GM21360 (cell line): ENCODE data around the gene FZD7.

Source experiments
- ATAC-seq: cut with Tn5 transposase; IDR thresholded peaks from one replicate; pipeline ENCODE4 v1.9.1; 2021; ENCODE audit warnings: mild to moderate bottlenecking, moderate library complexity; ENCODE audit not compliant: unreplicated experiment

The FZD7 gene

DNA sequence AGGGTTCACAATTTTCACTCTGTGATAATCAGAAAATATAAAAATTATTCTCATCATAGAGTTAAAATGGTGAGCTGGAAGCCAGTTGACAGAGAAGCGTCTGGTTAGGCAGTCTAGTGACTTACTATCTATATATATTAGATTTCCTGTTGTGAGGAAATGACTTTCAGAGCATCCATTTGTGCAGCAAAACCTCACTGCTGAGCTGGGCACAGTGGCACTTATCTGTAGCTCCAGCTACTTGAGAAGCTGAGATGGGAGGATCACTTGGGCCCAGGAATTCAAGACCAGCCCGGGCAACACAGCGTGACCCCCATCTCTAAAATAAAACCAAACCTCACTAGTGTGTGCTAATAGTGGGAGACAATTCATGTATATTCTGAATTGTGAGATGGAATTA, 32.2 kb downstream of the FZD7 start:
- no peak for ATAC-seq

DNA sequence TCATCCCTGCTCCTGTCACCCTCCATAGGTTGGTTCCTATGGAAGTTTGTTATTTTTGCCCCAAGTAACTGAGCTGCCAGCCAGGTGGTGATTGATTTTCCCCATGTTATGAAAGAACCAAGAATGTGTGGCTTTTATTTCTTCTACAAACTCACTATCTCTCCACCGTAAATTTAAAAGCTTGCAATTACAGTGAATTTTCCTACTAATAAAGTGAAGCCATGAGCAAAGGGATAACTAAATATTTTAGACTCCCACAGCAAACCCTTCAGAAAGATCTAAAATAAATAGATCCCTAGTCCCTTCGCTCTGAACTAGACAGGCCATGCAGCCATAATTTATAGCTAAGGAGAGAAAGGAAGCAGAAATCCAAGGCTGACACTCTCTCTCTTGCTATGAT, 33.2 kb downstream of the FZD7 start:
- no peak for ATAC-seq

DNA sequence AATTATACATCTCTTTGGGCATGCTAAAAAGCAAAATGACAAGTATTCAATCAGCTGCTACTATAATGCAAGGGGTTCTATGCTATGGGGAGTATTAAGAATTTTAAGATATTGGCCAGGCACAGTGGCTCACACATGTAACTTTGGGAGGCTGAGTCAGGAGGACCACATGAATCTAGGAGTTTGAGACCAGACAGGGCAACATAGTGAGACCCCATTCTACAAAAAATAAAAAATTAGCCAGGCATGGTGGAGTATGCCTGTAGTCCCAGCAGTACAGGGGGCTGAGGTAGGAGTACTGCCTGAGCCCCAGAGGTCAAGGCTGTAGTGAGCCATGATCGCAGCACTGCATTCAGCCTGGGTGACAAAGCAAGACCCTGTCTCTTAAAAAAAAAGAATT, 33.9 kb downstream of the FZD7 start:
- no peak for ATAC-seq

DNA sequence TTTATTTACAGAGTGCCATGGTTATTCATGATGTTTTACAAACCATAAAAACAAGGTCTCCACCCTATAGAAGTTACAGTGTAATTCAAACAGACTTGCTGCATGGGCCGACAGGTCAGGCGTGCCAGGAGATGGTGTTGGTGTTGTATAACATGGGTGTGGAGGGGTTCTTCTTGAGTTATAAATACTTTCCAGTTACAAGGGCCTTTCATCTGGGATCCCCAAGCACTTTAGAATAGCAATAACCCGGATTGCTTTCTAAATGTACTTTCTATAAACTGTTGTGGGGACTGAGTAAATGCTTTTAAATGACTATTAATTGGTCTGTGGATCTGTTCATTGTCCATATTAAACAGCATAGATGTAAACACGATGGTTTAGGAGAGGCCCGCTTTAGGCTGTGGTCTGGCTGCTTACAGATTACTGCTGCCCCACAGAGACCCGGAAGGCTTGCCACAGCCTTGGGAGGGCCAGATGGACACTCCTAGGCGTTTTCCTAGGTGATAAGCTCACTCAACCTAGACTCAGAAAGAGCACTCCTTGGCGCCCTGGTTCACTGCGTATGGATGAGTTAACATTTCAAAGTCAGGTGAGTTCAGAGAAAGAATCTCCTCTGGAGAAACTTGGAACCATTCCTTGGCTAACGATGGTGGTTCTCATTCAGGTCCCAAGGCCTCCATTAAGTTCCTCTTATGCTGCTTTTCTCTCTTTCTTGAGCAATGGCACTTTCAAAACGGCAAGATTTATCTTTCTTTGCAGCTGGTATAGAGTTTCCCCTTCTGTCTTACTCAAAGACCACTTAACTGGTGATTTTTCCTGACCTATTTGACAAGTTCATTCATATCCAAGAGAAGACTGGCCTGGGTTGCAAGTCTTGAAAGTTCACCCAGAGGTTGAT, 35.8 kb downstream of the FZD7 start:
- ATAC-seq: no peak

DNA sequence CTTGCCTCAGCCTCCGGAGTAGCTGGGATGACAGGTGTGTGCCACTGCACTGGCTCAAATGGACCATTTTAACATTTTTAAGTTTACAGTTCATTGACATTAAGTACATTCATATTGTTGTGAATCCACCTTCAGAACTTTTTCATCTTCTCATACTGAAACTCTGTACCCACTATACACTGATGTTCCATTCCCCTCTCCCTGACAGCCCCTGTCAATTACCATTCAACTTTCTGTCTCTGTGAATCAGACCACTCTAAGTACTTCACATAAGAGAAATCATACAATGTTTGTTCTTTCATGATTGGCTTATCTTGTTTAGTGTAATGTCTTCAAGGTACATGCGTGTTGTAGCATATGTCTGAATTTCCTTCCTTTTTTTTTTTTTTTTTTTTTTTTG, 37.5 kb downstream of the FZD7 start:
- ATAC-seq: no peak

DNA sequence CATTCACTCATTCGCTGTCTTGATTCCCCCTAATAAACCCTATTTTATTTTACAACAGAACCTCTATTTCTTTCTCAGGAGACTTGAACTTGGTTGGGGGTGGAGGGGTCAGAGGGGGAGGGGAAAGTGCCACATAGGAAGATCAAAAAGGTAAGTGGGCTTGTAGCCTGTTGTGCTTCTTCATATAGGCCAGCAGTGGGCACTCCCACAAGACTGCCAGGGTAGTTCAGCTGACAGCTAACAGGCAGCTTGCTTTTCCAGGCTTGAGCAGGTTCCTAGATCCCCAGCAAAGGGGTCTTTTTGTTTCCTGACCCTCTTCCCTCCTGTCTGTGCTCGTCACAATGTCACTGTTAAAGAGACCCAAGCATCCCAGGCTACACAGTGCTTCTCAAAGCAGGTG, 38.6 kb downstream of the FZD7 start:
- no peak for ATAC-seq

DNA sequence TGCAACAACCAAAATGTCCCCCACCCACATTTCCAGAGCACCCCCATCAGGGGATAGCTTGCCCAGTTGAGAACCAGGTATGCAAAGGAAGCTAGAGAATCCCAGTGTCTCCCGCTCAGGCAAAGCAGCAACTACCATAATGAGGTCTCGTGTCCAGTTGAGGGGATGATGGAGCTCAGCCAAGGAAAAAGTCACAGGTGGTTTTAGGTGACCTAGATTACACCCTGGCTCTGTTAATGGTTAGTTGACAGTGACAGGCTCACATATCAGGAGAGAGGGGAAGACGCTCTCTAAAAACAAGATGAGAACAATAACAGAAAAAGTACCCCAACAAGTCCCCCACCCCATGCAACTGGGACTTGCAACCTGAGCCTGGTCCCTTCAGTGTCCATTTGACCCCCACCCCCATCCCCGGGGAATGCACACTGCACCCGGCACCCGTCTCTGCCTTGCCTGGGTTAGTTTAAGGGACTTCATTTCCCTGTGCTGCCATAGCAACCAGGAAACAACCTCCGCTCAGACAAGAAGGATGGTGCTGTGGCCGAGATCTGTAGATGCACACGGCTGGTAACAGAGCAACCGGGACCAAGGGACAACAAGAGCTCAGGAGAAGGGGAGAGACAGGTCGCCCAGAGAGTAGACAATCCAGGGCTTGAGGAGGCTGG, 39.2 kb downstream of the FZD7 start, which contains the start of gene KIAA2012:
Gene KIAA2012 (plus strand): TSS at position 519 of the 665 bp plus-strand sequence. CDS start 373 bp downstream, outside the sequence.
- ATAC-seq: no peak

DNA sequence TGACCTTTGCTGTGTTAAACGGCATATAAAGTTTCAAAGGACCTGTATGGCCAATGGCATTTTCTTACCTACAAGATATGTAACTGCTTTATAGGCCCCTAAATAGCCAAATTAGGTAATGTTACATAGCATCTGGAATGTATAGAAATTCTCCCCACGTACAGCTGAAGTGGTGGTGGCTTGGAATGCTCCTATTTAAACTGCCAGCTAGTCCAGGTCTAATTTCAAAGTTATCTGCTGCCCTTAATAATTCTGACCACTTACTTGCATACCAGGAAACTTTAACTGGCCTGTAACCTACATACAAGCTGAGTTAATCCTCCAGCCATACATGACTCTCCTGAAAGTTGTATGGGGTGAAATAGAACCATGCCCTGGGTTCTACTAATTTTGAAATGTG, 40.7 kb downstream of the FZD7 start:
- ATAC-seq: no peak

DNA sequence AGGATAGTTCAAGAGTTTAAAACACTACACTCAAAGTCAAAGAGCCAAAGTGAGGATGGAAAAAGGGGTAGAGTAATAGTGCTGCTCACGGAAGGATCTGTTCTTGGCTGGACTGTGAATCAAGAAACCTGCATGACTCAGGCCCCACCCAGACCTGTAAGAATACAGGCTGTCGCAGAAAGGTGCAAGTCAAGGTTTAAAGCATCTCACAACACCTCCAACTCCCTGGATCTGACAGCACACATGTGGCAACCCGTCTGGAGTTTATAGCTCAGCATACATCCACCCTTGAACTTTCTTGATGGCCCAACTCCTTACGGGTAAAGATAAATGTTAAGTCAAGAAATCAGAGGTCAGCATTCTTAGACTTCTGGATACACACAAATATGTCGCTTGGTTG, 45.7 kb downstream of the FZD7 start:
- no peak for ATAC-seq

DNA sequence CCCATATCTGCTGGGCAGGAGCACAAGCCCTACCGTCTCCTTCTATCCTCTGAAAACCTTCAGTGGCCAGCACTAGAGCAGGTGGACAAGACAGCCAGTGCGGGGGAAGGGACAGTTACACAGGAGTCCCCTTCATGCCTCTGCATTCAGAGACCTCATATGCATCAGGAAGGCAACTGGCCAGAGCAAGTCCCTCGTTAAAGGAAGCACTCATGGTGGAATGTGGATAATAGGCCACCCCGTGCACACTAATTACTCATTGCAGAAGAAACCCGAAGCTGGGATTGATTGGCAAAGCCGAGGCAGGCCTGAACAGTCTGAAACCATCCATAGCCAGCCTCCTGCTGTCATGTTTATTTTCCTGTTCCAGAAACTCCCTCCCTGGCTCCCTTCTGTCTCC, 50.6 kb downstream of the FZD7 start:
- ATAC-seq: no peak
